NCI-H2227 (cell line): ENCODE data around the gene NRXN3.

Source experiments
- DNase-seq: peaks from one replicate; lab custom pipeline; 2025; ENCODE audit not compliant: unreplicated experiment; lab: John Stamatoyannopoulos, UW

Gene NRXN3

DNA sequence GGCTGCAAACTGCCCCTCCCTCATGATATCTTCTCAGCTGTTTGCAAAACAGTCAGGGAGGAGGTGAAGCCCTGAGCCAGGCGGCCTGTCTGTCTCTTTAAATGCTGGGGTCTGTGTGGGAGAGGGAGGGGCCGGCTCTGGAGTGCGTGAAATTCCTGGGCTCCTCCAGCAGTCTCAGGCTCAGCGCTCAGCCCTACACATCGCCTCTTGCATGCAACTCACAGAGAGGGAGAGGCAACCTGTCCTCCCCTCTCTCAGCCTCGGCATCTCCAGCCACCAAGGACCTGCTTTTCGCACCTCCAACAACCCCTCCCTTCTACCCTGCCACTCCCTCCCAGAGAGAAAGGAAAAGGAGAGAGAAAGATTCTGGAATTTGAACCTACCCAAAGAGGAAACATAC lies at the start of gene NRXN3:
NRXN3 (plus strand) TSS at position 171 of the 400 bp plus-strand sequence. CDS start 72,721 bp downstream, outside the sequence.
- DNase-seq: peak; percentile 83

DNA sequence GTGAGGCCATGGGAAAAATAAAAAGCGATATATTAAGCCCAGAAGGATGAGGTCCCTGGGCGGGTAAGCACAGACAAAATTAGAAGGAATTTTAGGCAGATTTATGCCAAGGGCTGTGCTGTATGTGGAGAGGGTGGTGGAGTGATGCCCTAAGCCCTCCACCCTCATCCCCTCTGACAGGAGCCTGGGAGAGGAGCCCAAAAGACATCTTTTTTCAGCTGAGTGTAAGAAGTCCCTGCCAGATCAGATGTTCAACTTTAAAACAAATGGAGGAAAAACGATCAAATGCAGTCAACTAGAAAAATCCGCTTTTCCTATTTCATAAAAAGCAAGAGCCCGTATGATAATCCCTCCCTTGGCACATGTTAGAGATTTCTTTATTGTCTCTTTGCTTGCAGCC lies 47.7 kb upstream of the NRXN3 start:
- no peak for DNase-seq

DNA sequence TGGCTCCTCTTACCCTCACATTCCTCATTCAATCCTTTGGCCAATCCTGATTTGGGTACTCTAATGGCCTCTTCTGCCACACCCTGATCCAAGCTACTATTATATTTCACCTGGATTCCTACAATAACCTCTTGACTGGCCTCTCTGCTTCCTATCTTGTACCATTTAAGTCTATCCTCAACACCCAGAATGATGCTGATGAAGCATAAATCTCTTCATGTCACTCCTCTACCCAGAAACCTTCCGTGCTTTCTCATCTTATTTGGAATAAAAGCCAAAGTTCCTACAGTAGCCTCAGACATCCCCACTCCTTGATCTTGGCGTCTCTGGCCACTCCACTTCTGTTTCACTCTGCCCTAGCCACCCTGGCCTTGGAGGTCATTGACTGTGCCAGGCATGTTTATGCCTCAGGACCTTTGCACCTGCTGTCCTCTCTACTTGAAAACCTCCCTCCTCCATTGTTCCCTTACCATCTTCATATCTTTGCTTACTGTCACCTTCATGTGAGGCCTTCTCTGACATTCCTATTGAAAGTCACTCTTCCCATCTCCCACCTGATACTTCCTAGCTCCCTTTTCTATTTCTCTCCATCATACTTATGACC lies 46.4 kb upstream of the NRXN3 start:
- no peak for DNase-seq

DNA sequence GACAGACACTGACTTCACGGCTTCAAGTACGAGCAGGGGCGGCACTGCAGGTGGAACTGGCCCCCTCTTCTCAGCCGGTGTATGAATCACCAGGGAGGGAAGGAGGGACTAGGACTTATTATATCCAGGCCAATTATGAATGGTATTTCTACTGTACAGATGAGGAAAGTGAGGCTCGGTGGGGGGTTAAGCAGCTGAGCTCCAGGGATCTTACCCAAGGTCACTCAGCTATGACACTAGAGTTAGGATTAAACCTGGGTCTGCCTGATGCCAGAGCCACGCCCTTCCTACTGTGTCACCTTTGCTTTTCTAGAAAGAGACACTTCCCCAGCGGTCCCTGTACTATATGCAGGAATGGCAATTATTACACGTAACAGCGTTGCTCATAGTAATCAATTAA lies 42.2 kb upstream of the NRXN3 start:
- no peak for DNase-seq

DNA sequence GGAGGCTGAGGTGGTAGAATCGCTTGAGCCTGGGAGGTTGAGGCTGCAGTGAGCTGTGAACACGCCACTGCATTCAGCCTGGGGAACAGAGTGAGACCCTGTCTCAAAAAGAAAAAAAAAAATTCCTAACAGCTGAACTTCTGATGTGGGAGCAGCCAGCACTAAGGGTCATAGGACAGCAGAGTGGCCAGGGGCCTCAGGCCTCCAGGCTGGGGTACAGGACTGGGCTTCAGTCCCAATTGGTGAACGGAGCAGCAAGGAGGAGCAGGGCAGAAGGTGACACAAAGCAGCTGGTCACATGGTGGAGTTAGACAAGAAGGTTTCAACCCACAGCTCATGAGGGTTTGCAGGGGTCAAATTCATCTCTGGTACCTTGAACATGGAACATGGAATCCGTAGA lies 40.8 kb upstream of the NRXN3 start:
- DNase-seq: no peak

DNA sequence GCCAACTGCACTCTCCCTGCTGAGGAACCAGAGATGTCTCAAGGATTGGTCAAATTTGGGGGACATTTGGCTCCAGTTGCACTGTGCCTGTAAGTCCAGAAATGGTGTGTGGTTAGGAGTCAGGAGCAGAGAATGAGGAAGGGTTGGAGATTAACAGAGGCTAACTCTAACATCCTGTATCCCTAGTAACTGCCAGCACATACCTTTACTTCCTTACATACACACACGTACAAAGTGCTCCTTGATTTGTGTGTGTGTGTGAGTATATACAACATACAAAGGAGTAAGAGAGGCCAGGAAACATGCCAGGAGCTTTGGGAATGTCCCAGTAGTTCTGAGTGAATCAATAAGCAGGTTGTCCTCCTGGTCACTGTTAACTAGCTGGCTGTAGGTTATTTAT lies 39.8 kb upstream of the NRXN3 start:
- no peak for DNase-seq

DNA sequence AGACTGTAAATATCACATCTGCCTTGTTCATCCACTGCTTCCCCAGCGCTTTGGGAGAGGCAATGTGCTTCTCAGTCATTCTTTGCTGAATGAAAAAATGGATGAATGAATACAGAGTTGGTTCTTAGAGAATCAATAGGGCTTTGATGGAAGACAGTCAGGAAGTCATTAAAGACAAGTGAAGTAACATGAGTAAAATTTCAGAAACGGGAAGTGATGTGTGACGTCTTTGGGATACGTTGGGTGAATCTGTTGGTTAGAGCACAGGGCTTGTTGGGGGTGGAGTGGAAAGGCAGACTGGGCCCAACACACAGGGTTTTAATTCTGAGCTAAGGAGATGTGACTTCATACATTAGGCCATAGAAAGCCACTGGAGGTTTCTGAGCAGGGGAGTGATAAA lies 39.0 kb upstream of the NRXN3 start:
- DNase-seq: no peak

DNA sequence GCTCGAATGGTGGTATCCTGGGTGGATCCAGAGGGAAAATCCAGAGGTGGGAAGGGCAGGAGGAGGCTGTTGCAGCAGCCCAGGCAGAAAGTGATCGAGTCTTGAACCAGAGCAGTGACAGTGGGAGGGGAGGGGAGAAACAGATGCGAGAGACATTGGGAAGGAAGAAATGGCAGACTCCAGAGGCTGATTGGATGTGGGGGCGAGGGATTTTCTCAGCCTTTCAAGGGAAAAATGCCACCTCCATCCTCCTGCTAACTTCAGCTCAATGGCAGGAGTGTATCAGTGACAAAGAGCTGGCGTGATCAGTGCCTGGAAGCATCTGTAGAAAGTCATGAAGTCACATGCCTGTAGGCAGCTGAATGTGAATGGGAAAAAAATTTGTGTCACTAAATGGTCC lies 38.6 kb upstream of the NRXN3 start:
- DNase-seq: no peak

DNA sequence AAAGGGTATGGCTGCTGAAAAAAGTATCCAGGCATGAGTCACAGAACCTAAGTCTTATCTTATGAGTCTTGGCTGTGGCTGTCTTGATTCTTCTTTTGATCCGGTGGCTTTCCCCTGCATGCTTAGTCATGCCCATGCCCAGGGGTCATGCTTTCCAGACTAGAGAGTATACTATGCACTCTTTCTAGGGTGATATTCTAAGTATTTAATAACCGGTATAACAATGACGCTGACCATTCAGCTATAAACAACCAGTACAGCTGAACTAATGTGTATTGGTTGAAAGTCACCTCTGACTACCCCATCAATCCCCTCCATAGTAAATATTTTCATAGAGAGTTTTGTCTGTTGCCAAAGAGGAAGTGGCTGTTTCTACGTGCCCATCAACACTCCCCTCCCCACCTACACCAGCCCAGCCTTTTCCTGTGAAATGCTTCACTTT lies 34.7 kb upstream of the NRXN3 start:
- no peak for DNase-seq

DNA sequence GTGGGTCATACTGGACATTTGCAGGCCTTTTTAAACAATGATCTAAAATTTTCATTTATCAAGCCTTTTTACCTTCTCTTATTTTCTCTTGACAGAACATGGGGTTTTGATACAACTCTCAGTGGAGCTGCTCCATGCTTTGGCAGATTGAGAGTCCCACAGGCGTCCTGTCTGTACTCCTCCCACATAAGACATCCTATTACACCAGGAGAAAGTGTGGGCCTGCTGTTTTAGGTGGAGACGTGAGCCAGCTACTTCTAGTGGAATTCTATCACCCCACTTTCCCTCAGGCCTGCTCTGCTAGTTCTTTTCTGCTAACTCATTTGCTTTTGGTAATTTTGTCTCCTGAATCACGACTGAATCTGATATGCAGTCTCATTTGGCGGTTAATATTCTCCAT lies 33.5 kb upstream of the NRXN3 start:
- no peak for DNase-seq

DNA sequence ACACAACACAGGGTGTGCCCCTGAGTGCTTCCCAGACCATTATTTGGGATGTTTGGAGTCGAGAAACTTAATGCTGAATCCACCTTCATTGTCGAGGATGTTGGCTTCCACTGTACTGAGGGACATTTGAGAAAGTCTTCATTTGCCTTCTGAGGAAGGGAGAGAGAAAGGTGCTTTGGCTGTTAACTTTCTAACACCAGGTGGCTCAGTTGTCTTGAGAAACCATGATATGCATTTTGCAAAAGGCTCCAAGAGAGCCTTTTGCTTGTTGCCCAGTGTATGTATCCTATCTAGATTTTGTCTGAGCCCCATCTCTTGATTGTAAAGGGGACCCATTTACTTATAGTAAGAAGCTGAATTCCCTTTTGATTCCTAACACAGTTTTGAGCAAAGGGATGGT lies 28.6 kb upstream of the NRXN3 start:
- DNase-seq: no peak

DNA sequence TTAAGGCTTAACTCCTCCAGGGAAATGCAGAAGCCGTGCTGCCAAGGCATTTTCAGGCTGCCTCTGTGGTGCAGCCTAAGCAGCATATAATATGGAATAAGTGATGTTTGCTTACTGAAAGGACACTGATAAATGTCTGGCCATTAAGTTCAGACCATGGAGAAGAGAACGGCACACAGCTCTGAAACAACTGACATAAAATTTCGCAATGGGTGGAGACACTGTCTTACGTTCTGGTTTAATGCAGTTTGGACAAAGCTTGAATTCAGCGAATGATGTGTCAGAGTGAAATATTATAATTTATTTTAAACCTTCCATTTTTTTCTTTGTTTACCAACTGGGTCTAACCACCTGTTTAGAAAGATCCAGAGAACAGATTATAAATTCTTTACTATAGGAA lies 27.2 kb upstream of the NRXN3 start:
- no peak for DNase-seq

DNA sequence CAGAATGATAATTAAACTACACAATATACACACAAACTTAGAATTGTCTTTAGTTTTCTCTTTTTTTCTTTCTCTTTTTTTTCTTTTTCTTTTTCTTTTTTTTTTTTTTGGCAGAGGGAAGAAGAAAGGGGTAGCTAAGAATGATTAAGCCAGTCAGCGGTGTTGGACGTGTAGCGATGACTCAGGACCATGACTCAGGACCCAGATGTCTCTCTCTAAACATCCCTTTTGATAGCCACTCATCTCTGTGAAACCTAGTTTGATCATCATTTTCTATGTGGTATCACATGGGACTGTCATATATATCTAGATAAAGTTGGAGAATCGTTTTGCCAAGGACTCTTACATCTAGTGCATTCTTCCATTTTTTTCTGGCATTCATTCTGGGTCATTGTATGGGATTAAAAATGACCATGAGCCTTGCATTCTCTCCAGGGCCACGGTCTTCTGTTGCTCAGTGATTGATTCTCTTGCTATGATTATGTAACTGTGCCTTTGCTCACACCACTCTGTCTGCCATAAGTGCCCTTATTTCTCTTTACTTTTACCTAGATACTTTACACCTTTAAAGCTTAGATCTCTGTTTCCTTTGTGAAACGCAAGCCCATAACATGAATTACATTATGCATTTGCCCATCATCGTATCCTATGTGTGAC lies 26.6 kb upstream of the NRXN3 start:
- DNase-seq: no peak

DNA sequence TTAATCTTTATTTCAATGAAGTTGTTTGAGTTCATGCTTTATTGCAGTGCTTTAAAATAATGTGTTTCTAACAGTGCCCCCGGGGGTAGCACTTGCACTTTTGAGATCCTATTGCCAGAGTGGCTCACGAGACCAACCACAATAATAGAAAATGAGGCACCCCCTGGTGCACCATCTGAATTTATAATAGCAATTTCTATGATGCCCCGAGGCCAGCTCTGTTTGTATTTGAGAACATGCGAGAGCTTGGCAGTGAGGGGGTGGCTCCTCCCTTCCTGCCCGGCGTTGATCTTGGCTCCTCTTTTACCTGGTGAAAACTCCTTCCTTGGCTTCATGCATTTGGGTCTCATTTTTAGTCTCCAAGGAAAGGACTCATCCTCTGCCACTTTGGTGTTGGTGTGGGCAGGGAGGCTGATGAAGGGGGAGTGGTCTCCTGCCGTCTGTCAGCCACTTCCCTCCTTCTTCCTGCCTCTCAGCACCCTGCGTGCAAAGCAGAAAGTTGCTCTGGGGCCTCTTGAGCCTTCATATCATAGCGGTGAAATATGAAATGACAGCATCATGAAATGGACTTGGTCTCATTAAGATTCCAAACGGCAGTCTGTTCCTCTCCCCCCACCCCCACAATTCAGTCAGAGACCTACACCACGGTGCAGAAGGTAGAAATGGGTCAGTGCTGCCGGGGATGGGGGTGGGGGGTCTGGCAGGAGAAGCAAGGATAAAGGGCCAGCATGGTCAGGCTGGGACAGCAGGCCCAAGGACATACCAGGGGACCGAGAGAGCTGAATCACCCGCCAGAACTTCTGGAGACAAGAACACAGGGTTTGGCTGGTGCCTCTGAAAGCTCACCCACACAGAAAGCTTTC lies 17.7 kb upstream of the NRXN3 start:
- peak; percentile 68 for DNase-seq

DNA sequence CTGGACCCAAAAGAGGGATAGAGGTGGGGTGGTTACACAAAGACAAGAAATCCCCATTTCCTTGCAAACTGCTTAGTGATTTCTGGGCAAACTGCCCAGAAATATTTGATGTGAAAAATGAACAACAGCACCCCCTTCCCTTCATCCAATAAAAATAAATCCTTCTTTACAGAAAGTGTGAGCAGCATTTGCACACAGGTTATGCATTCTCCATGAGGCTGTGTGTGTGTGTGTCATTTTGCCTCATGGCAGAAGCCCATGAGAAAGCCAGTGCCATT lies 17.2 kb upstream of the NRXN3 start:
- peak; percentile 44 for DNase-seq

DNA sequence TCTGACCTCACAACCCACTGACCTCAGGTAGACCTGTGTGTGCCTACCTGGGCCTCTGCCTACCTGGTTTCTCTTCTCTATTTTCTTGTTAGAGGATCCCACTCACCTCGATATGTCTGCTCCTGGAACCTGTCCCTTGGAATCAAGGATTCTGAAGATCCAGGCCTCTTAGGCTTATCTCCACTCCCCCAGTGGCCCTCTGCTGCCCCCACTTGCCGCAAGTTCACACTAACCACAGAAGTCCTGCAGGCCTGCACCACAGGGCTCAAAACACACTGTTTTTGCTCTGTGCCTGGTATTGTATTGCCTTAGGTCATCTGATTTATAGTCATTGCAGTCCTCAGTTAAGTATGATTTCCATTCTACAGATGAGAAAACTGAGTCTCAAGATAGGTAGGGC lies 15.3 kb upstream of the NRXN3 start:
- peak; percentile 22 for DNase-seq

DNA sequence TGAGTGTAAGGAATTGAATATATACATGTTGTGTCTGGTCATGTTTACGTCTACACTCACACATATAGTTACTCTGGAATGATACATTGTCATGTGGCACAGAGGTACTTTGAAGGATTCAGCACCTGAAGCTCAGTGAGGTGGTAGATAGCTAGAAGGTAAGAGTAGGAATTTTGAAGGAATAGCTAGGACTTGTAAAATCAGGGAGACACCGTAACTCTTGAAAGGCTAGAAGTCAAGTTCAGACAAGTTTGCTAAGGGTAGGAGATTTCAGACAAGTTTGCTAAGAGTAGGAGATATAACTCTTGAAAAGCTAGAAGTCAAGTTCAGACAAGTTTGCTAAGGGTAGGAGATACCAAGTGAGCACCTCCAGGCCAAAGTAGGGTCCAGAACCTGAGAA lies 14.0 kb upstream of the NRXN3 start:
- DNase-seq: no peak

DNA sequence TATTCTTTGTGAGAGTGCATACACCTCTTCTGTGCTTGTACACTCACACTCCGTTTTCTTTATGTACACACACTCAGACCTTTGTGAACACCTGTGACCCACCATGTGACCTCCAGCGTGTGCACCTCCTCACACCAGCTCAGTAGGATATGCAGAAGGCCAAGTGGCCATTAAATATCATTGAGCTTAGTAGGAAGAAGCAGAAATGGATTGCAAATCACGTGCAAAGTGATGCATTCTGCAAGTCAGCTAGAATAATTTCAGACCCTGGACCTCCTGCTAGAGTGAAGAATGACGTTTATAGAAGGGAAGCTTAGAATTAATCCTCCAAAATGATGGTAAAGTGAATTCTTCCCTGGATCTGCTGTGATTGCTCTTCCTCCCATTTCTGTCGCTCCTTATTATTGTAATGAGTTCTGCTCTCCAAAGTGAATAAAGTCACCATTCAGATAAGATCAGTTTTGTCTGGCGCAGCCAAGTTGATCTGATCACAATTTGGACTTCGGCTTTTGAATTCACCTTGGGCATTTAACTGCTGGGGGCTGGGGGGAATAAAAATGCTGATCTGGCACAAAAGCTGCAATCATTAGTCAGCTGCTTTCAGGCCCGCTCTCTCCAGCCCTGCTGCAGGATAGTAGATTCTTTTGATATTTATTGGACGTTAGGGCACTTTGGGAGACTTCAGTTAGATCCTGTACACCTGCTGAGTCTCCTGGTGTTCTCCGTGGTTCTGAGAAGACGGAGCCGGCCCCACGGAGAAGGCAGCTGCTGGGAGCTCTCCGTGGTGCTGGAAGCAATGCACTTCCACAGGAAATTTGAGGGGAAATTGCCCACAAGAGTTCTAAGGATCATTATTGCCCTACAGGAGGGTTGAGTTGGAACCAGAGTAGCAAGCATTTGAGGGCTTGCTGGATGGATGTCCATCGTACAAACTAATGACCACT lies 12.4 kb upstream of the NRXN3 start:
- DNase-seq: peak; percentile 48

DNA sequence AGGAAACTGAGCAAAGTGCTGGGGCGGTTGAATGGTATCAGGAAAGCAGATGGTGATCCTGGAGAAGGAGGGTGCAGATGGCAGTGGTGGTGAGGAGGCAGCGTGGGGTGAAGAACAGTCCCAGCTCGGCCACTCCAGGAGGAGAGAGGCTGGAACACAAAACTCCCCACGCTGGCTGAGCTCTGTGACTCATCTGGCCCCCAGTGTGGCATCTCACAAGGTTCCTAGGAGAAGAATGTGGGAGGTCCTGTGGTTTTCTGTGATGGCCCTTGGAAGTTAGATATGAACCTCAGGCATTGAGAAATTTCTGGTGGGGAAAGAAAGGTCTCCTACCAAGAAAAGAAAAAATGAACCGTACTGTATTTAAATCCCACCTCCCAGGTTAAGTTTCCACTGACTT lies 8.0 kb upstream of the NRXN3 start:
- no peak for DNase-seq

DNA sequence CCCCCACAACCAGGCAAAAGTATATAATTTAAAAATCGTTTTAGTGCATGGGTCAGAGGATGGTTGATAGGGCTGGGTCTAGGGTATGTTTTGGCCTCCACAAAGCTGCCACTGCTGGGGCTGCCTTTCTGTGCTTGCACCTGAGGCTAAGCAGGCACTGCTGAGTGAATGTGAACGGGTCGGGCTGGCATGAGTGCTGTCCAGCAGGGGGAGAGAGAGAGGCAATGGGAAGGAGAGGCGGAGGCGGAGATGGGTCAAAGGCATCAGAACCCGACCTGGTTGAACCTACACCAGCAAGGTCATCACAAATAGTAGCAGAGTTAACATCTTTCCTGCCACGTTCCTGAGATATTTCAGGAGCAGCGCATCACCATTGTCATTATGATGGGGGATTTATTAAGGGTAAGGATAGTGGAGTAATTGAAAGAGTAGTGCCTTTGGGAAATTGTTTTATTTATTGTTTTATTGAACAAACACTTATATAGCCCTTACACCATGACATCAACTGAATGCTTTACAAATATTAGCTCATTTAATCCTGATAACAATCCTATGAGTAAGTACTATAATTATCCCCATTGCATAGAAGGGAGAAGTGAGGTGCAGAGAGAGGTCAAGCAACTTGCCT lies 5.8 kb upstream of the NRXN3 start:
- DNase-seq: peak; percentile 72

DNA sequence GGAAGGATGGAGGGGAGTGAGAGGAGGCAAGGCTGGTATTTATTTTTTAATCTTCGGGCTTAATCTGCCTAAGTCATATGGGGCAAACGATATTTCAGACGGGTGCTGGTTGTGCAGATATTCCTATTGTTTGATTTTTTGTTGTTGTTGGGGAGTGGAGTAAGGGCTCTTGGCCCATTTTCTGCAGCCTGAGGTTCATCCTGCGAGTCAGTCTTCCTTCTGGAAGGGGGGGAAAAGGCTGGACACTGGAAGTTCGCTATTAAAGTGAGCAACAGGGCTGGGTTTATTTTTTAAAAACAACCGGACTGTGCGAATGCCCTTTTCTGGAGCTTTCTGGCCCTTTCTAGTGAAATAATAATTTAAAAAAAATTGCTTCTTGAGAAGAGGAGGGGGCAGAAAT lies 2.3 kb downstream of the NRXN3 start:
- no peak for DNase-seq
